ENCODE data around the gene TEKT4.

The TEKT4 gene

DNA sequence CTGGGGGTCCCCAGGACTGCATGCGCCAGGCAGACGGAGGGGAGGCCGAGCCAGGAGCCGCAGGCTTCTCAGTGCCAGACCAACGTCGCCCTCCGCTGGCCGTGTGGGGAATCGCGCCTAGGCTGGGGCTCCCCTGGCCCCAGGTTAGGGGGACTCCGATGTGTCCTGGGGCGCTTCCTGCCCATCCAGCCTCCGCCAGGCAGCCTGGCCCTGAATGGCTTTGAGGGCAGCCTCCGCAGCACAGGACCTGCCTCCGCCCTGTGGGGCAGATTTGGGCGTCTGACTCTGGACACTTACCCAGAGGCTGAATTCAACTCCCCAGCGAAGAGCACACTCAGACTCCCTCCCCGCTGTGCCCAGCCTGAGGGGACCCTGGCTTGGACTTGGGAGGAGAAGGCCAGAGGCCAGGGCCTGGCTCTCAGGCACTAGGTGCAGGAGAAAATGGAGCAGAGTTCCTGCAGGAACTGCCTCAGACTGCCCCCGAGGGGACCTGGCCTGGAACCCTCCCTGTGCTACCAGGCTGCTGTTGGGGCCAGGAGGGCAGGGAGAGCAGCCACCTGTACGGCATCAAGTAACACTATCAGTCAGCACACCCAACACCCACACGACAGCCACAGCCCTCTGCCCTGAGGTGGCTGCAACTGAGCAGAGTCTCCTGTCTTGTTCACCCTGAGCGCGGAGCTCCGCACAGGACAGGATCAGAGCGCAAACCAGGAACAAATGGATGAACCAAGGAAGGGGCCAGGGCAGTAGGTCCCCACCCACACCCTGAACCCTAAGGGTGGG is 597 bp upstream of the TEKT4 start:
- Histone ChIP-seq H3K4me3 (ENCODE audit: low read depth, low read length) (peak overlapping the region; percentile 47; the same call in 1 of the 2 replicates), H3K4me1 (ENCODE audit: control insufficient read depth, insufficient read depth, low read length) (peaks cover 8% of the 10 kb centered on the region; the same call in 1 of the 2 replicates), H3K27ac (ENCODE audit: low read depth, low read length) (no peak overlapping the region), H3K27me3 (ENCODE audit: control insufficient read depth, insufficient read depth, low read length) (peaks cover 74% of the 10 kb centered on the region), H3K9ac (ENCODE audit: low read length) (no peak overlapping the region), H3K9me3 (ENCODE audit: control insufficient read depth, insufficient read depth, low read depth, low read length) (no peaks in the 10 kb centered on the region), H3K36me3 (ENCODE audit: control insufficient read depth, insufficient read depth, low read length) (no peaks in the 10 kb centered on the region)

DNA sequence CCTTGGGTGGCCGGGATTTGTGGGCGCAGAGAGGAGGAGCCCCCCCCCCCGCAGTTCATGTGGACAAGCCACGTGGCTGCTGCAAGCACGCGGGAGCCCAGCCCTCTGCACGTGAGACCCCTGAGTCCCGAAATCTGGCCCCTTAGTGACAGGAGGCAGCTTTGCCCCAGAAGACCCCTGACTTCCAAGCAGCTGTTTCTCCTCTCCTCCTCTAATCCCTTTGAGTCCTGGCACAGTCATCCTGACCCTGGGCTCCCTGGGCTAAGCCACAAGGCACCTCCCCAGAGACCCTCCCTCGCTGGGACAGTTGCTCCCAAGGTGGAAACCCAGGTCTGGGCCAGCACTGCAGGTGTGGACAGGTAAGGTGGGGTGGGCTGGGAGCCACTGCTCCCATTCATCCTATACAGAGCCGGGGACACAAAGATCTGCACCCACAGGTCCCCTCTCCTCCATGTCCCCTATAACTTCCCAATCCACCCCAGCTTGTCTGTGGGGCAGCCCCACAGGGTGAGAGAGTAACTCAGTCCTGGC is 923 bp downstream of the TEKT4 start:
- Histone ChIP-seq H3K4me1 (ENCODE audit: control insufficient read depth, insufficient read depth, low read length) (peaks cover 8% of the 10 kb centered on the region; the same call in 1 of the 2 replicates), H3K9ac (ENCODE audit: low read length) (no peak overlapping the region), H3K27ac (ENCODE audit: low read depth, low read length) (no peak overlapping the region), H3K9me3 (ENCODE audit: control insufficient read depth, insufficient read depth, low read depth, low read length) (no peaks in the 10 kb centered on the region), H3K4me3 (ENCODE audit: low read depth, low read length) (peak overlapping the region; percentile 47; the same call in 1 of the 2 replicates), H3K27me3 (ENCODE audit: control insufficient read depth, insufficient read depth, low read length) (peaks cover 63% of the 10 kb centered on the region), H3K36me3 (ENCODE audit: control insufficient read depth, insufficient read depth, low read length) (no peaks in the 10 kb centered on the region)

DNA sequence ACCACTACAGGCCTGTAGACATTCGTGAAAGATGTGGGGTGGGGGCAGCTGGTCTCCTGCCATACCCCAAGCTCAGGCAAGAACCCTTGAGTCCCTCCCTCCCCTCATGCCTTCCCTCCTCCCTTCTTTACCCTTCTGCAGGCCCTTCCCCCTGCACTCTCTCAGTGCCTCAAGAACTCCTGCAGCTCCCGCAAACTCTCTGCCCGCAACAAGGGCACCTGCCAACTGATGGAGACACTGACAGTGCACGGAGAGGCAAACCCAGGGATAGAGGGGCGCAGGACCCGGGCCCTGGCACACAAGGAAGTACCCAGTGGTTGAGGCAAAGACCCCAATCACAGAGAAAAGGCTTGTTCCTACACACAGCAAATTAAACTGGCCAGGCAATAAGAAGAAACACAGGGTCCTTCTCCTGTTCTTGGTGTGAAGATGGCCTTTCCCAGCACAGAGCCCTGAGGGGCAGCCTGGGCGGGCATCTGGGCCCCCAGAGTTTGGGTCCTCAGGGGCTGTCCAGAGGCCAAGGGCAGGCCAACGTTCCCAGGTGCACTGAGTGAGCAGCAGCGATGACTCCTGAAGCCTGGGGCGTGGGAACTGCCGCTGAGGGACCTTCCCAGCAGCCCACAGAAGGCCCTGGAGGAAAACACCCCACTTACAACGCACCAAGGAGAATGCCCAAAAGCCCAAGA is 1.6 kb downstream of the TEKT4 start:
- H3K36me3 ChIP-seq (ENCODE audit: control insufficient read depth, insufficient read depth, low read length): no peaks in the 10 kb centered on the region
- no peaks in the 10 kb centered on the region for H3K9me3 ChIP-seq (ENCODE audit: control insufficient read depth, insufficient read depth, low read depth, low read length)
- no peak overlapping the region for H3K9ac ChIP-seq (ENCODE audit: low read length)
- H3K27me3 ChIP-seq (ENCODE audit: control insufficient read depth, insufficient read depth, low read length): peaks cover 57% of the 10 kb centered on the region
- peaks cover 8% of the 10 kb centered on the region; the same call in 1 of the 2 replicates for H3K4me1 ChIP-seq (ENCODE audit: control insufficient read depth, insufficient read depth, low read length)
- no peak overlapping the region for H3K4me3 ChIP-seq (ENCODE audit: low read depth, low read length)
- H3K27ac ChIP-seq (ENCODE audit: low read depth, low read length): no peak overlapping the region

DNA sequence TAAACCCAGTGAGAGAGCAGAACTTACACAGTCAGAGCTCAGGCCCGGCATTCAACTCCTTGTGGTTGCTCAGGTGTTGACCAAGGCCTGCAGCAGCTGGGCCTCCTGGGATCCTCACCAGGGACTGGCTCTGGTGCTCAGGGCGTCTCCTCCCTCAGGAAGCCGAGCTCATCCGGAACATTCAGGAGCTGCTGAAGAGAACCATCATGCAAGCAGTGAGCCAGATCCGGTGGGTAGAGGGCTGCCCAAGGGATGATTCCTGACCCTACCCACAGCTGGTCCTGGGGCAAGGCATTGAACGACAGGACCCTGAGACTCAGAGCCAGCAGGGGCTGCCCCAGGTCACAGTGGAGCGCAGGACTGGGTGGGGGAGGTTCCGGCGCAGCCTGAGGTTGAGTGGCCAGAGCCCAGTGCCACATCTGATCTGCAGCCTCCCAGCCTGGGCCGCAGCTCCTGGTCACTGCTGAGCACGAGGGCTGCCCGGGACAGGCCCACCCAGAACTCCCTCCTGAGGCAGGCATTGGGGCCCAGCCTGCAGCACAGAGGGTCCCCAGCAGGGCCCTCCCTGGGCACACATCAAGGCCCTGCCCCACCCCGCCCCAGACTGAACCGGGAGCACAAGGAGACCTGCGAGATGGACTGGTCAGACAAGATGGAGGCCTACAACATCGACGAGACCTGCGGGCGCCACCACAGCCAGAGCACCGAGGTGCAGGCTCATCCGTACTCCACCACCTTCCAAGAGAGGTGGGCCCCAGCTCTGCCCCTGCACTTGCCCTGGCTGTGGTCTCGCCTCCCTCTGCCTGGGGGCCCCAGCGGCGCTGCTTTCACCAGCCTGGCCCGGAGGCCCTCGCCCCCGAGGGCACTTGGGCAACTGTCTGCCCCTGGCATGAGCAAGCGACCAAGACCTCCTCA is 2.4 kb downstream of the TEKT4 start:
- Histone ChIP-seq H3K27ac (ENCODE audit: low read depth, low read length) (no peak overlapping the region), H3K4me3 (ENCODE audit: low read depth, low read length) (peak overlapping the region; percentile 38; the same call in 1 of the 2 replicates), H3K27me3 (ENCODE audit: control insufficient read depth, insufficient read depth, low read length) (peaks cover 57% of the 10 kb centered on the region), H3K36me3 (ENCODE audit: control insufficient read depth, insufficient read depth, low read length) (no peaks in the 10 kb centered on the region), H3K4me1 (ENCODE audit: control insufficient read depth, insufficient read depth, low read length) (peaks cover 8% of the 10 kb centered on the region; the same call in 1 of the 2 replicates), H3K9me3 (ENCODE audit: control insufficient read depth, insufficient read depth, low read depth, low read length) (no peaks in the 10 kb centered on the region), H3K9ac (ENCODE audit: low read length) (no peak overlapping the region)

DNA sequence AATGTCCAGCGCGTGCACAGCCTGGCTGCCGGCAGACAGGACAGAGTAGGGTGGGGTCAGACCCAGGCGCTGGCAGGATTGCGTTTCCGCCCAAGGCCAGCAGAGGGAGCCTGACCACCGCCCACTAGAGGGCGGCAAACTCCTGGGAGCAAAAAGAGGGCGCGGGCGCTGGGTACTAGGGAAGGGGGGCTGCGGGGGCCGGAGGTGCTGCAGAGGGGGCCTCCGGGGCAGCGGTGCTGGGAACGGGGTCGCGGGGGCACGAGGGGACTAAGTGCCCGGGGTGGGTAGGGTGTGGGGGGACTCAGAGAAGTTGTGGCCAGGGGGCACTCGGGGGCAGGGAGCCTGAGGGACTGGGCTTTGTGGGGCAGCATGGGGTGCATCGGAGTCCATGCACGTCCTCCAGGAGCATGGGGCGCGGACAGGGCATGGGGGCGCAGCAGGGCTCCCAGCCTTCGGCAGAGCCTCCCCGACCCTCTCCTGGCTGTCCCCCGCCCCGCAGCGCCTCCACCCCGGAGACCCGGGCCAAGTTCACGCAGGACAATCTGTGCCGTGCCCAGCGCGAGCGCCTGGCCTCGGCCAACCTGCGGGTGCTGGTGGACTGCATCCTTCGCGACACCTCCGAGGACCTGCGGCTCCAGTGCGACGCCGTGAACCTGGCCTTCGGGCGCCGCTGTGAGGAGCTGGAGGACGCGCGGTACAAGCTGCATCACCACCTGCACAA is 3.2 kb downstream of the TEKT4 start:
- peaks cover 8% of the 10 kb centered on the region; the same call in 1 of the 2 replicates for H3K4me1 ChIP-seq (ENCODE audit: control insufficient read depth, insufficient read depth, low read length)
- no peaks in the 10 kb centered on the region for H3K9me3 ChIP-seq (ENCODE audit: control insufficient read depth, insufficient read depth, low read depth, low read length)
- H3K4me3 ChIP-seq (ENCODE audit: low read depth, low read length): peak overlapping the region; percentile 38
- H3K9ac ChIP-seq (ENCODE audit: low read length): no peak overlapping the region
- no peak overlapping the region for H3K27ac ChIP-seq (ENCODE audit: low read depth, low read length)
- no peaks in the 10 kb centered on the region for H3K36me3 ChIP-seq (ENCODE audit: control insufficient read depth, insufficient read depth, low read length)
- H3K27me3 ChIP-seq (ENCODE audit: control insufficient read depth, insufficient read depth, low read length): peaks cover 52% of the 10 kb centered on the region

DNA sequence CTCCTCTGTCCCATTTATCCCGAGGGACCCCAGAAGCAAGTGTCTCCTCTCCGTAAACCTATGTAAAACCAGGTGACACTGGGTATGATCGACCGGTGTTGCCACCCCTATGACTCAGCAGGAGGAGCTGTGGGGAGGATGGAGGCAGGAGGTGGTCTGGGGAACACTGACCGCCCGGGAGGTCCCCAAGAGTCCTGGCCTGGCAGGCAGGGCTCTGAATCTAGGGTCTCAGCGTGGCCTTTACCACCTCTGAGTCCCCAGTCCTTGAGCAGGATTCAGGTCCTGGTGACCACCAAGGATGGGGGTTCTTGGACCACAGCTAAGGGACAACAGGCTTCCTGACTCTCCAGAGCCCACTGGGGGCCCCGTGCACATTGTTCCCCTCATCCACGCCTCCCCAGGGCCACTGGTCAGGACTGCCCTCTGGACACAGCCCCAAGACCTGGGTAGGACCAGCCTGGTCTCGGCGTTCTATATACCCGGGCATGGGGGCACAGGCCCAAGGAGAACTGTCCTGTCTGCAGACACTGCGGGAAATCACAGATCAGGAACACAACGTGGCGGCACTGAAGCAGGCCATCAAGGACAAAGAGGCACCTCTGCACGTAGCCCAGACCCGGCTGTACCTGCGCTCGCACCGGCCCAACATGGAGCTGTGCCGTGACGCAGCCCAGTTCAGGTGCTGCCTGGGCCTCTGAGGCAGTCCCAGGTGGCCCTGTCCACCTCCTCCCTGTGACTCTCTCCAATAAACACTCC is 4.0 kb downstream of the TEKT4 start:
- H3K9ac ChIP-seq (ENCODE audit: low read length): no peak overlapping the region
- no peak overlapping the region for H3K27ac ChIP-seq (ENCODE audit: low read depth, low read length)
- peaks cover 44% of the 10 kb centered on the region for H3K27me3 ChIP-seq (ENCODE audit: control insufficient read depth, insufficient read depth, low read length)
- no peaks in the 10 kb centered on the region for H3K36me3 ChIP-seq (ENCODE audit: control insufficient read depth, insufficient read depth, low read length)
- H3K9me3 ChIP-seq (ENCODE audit: control insufficient read depth, insufficient read depth, low read depth, low read length): no peaks in the 10 kb centered on the region
- no peak overlapping the region for H3K4me3 ChIP-seq (ENCODE audit: low read depth, low read length)
- H3K4me1 ChIP-seq (ENCODE audit: control insufficient read depth, insufficient read depth, low read length): peaks cover 8% of the 10 kb centered on the region; the same call in 1 of the 2 replicates

DNA sequence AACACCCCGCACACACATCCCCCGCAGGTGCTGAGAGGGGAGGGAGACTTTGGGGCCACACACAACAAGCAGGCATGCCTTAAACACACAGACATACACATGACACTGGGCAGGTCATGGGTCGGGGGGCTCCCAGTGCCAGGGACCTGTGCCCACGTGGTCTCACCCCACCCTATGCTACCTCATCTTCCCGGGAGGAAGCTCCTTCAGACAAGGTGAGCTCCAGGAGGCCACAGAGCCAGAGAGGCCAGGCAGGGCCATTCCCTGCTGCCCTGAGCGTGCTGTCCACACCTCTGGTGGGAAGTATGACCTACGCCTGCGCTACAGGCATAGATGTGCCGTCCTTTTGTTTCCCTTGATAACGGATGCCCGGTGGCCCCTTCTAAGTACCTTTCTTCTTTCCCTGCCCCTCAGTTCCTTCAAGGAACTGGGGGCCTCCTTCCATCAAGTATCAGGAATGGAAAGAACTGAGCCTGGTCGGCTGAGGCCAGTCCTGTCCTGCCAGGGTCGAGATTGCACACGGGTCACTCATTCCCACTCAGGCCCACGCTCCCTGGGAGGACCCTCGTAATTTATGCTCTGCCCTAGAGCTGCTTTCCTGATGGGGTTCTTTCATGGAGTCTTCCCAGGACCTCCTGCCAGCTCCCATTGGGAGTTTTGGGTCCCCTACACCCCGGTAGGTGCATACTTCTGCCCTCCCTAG is 4.7 kb downstream of the TEKT4 start:
- H3K9me3 ChIP-seq (ENCODE audit: control insufficient read depth, insufficient read depth, low read depth, low read length): no peaks in the 10 kb centered on the region
- no peak overlapping the region for H3K9ac ChIP-seq (ENCODE audit: low read length)
- no peaks in the 10 kb centered on the region for H3K36me3 ChIP-seq (ENCODE audit: control insufficient read depth, insufficient read depth, low read length)
- H3K4me1 ChIP-seq (ENCODE audit: control insufficient read depth, insufficient read depth, low read length): peaks cover 6% of the 10 kb centered on the region; the same call in 1 of the 2 replicates
- no peak overlapping the region for H3K27ac ChIP-seq (ENCODE audit: low read depth, low read length)
- peaks cover 38% of the 10 kb centered on the region for H3K27me3 ChIP-seq (ENCODE audit: control insufficient read depth, insufficient read depth, low read length)
- no peak overlapping the region for H3K4me3 ChIP-seq (ENCODE audit: low read depth, low read length)

DNA sequence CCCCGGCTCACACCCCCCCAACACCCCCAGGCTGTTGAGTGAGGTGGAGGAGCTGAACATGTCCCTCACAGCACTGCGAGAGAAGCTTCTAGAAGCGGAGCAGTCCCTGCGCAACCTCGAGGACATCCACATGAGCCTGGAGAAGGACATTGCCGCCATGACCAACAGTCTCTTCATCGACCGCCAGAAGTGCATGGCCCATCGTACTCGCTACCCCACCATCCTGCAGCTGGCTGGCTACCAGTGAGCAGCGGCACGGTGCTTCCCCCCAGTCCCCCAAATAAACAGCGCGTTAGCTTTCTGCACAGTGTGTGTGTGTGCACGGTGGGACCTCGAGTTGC is 5.3 kb downstream of the TEKT4 start:
- no peaks in the 10 kb centered on the region for H3K9me3 ChIP-seq (ENCODE audit: control insufficient read depth, insufficient read depth, low read depth, low read length)
- no peak overlapping the region for H3K9ac ChIP-seq (ENCODE audit: low read length)
- no peak overlapping the region for H3K4me3 ChIP-seq (ENCODE audit: low read depth, low read length)
- peaks cover 4% of the 10 kb centered on the region; the same call in 1 of the 2 replicates for H3K4me1 ChIP-seq (ENCODE audit: control insufficient read depth, insufficient read depth, low read length)
- H3K36me3 ChIP-seq (ENCODE audit: control insufficient read depth, insufficient read depth, low read length): no peaks in the 10 kb centered on the region
- no peak overlapping the region for H3K27ac ChIP-seq (ENCODE audit: low read depth, low read length)
- peaks cover 33% of the 10 kb centered on the region for H3K27me3 ChIP-seq (ENCODE audit: control insufficient read depth, insufficient read depth, low read length)

DNA sequence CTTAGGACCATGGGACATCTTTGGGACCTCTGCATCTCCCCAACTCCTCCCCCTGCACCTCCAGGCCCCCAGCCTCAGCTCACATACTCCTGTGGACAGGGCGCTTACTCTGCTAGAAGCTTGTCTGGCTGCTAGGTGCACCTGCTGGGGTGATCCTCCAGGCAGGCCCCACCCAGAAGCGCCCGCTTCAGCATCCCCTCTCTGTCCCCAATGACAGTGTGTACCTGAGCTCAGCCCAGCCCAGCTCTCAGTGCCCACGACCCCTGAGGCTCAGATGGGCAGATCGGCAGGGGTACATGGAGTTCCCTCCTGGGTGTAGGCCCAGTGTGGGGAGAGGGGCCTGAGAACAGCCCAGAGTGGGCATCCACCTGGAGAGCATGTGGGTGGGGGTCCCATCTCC is 5.9 kb downstream of the TEKT4 start:
- no peak overlapping the region for H3K9ac ChIP-seq (ENCODE audit: low read length)

More for the DNA sequence above, 5.9 kb downstream of the TEKT4 start:
- no peak overlapping the region for H3K4me3 ChIP-seq (ENCODE audit: low read depth, low read length)
- H3K9me3 ChIP-seq (ENCODE audit: control insufficient read depth, insufficient read depth, low read depth, low read length): no peaks in the 10 kb centered on the region
- peaks cover 26% of the 10 kb centered on the region for H3K27me3 ChIP-seq (ENCODE audit: control insufficient read depth, insufficient read depth, low read length)
- H3K4me1 ChIP-seq (ENCODE audit: control insufficient read depth, insufficient read depth, low read length): no peaks in the 10 kb centered on the region
- H3K27ac ChIP-seq (ENCODE audit: low read depth, low read length): no peak overlapping the region
- no peaks in the 10 kb centered on the region for H3K36me3 ChIP-seq (ENCODE audit: control insufficient read depth, insufficient read depth, low read length)
